ENCODE measurements around the gene PSMG4. TPM values are rescaled to one million over a fixed set of nuclear protein-coding genes. Genes with fewer than 3 reads are reported as not detected.

The PSMG4 gene
- total and polyA plus RNA-seq, 2 of the 8 experiments (the other 6 are each of a cell fraction or from before 2014, with no cell fraction given), result 40.6 to 113 TPM

DNA sequence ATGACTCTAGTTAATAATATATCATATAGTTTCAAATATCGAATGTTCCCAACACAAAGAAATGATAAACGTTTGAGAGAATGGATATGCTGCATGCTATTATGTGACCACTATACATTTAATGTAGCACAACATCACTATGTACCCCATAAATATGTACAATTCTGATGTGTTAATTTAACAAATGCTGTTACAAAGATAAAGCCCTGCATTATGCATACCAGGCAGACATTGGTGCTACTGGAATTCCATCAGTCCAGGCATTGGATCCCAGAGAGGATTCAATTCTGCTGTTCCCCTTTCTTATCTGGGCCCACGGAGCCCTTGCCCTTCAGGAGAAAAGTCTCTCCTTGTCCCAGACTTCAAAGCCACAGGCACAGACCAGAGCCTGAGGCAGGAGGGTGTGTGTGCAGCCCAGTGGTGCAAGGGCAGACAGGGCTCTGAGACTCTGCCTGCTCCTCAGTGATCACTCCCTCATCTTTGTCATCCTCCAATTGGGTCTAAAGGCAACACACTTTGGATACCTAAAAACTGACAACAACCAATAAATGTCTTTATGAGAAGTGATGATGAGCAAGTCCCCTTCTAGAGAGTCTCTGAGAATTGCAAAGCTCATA is 45.2 kb downstream of the PSMG4 start:
- H3K4me1 ChIP-seq (replicated peaks in 1 of 4; ENCODE audit: control insufficient read depth in 3 of 4, insufficient read depth in 4 of 4, low read length in 3 of 4), result no peaks in the 10 kb centered on the region
- 86% methylated on average over 3 of the region's 3 CpGs; no CpG with 5 or more reads in 1 of the 2 experiments for WGBS, 2 experiments (ENCODE audit: extremely low coverage in 1 of 2, insufficient coverage in 1 of 2, insufficient read length in 1 of 2, insufficient replicate concordance in 2 of 2, low coverage in 1 of 2, low lambda C conversion rate in 2 of 2, missing lambda C conversion rate in 1 of 2)
- H4K5ac ChIP-seq (ENCODE audit: insufficient read length, low read depth, low read length), result no peak overlapping the region
- H3K4me2 ChIP-seq (ENCODE audit: insufficient read depth in 1 of 2, low read depth in 2 of 2, low read length in 2 of 2), result no peak overlapping the region
- H2AFZ ChIP-seq (ENCODE audit: low read length), result no peak overlapping the region
- no peaks in the 10 kb centered on the region for H4K20me1 ChIP-seq (replicated peaks in 1 of 2; ENCODE audit: control insufficient read depth in 1 of 2, insufficient read depth in 2 of 2, low read length in 2 of 2)
- no peaks in the 10 kb centered on the region for H3K27me3 ChIP-seq (replicated peaks in 1 of 4; ENCODE audit: control insufficient read depth in 3 of 4, extremely low read depth in 1 of 4, insufficient read depth in 3 of 4, low read length in 3 of 4)
- no peaks in the 10 kb centered on the region for H3K23me2 ChIP-seq (ENCODE audit: low read depth, low read length)
- H3K79me2 ChIP-seq (ENCODE audit: control insufficient read depth in 1 of 2, insufficient read depth in 2 of 2, low read length in 2 of 2), result no peaks in the 10 kb centered on the region
- no peak overlapping the region for H4K91ac ChIP-seq (replicated peaks; ENCODE audit: insufficient read length, low read length)
- no peak overlapping the region for H3K14ac ChIP-seq (ENCODE audit: insufficient read length)
- no peak overlapping the region for H3K9ac ChIP-seq (replicated peaks in 1 of 4; ENCODE audit: extremely low read depth in 1 of 4, low read depth in 3 of 4, low read length in 3 of 4)
- no peak overlapping the region for H2BK12ac ChIP-seq (ENCODE audit: low read depth, low read length)
- no peak overlapping the region for H2BK5ac ChIP-seq (ENCODE audit: low read depth, low read length)
- H4K8ac ChIP-seq (ENCODE audit: extremely low read depth, insufficient read depth, low read length), result no peak overlapping the region
- no peak overlapping the region for H3K4ac ChIP-seq (replicated peaks; ENCODE audit: insufficient read length, low read depth, low read length)
- H2BK20ac ChIP-seq (ENCODE audit: low read length), result no peak overlapping the region
- no peaks in the 10 kb centered on the region for H3K36me3 ChIP-seq (ENCODE audit: control insufficient read depth in 2 of 4, insufficient read depth in 4 of 4, low read length in 3 of 4)
- ChIA-PET POLR2A (ENCODE audit: partially characterized antibody) (no interaction called here), CTCF (ENCODE audit: partially characterized antibody) (interaction anchor here (0.9 kb wide), 1 partner anchor 60 kb away, joined by 3 read pairs; no protein-coding TSS in a partner anchor)
- H3K79me1 ChIP-seq (ENCODE audit: low read depth, low read length), result peaks cover 3% of the 10 kb centered on the region; the same call in 1 of the 2 replicates
- H3K56ac ChIP-seq (replicated peaks; ENCODE audit: insufficient read length, low read depth, low read length), result no peak overlapping the region
- H2AK5ac ChIP-seq (ENCODE audit: low read depth, low read length), result no peak overlapping the region
- DNase-seq (ENCODE audit: low read depth in 1 of 2, low spot score in 2 of 2) (no peak), FAIRE-seq (no peak)
- H3K4me3 ChIP-seq (ENCODE audit: extremely low read depth in 1 of 4, insufficient read depth in 2 of 4, low read depth in 3 of 4, low read length in 4 of 4), result no peak overlapping the region
- H3K27ac ChIP-seq (ENCODE audit: low read depth, low read length), result no peak overlapping the region
- no peak overlapping the region for H3K23ac ChIP-seq (ENCODE audit: insufficient read length)
- no peak overlapping the region for H3K18ac ChIP-seq (ENCODE audit: extremely low read depth, low read length)
- no peak overlapping the region for H2BK15ac ChIP-seq (ENCODE audit: low read length)
- no peaks in the 10 kb centered on the region for H3K9me3 ChIP-seq (ENCODE audit: insufficient read depth in 2 of 2, low read depth in 1 of 2, low read length in 1 of 2)
- no peak overlapping the region for H2BK120ac ChIP-seq (replicated peaks; ENCODE audit: low read depth, low read length)
- TF ChIP-seq POLR2AphosphoS5 (IDR thresholded peaks at IDR 0.05; ENCODE audit: low read depth, low read length), result no peak
- no peak for TF ChIP-seq GABPA (IDR thresholded peaks at IDR 0.05; ENCODE audit: borderline replicate concordance, insufficient read depth, low read length)
- TF ChIP-seq SIN3A (conservative IDR thresholded peaks at IDR 0.05 in 1 of 2, IDR thresholded peaks at IDR 0.05 in 1 of 2; ENCODE audit: low read depth in 1 of 2, low read length in 2 of 2), result no peak
- no peak for TF ChIP-seq JUN (IDR thresholded peaks at IDR 0.05; ENCODE audit: low read depth, low read length)
- TF ChIP-seq SP4 (IDR thresholded peaks at IDR 0.05; ENCODE audit: low read length), result no peak
- TF ChIP-seq CHD1 (IDR thresholded peaks at IDR 0.05; ENCODE audit: low read depth, low read length), result no peak
- TF ChIP-seq KDM1A (IDR thresholded peaks at IDR 0.05; ENCODE audit: borderline replicate concordance, low read length), result no peak
- TF ChIP-seq SAP30 (IDR thresholded peaks at IDR 0.05; ENCODE audit: insufficient read depth, insufficient replicate concordance, low read length), result no peak
- no peak for TF ChIP-seq KDM5A (IDR thresholded peaks at IDR 0.05; ENCODE audit: low read length)
- TF ChIP-seq BACH1 (IDR thresholded peaks at IDR 0.05; ENCODE audit: low read length), result no peak
- no peak for TF ChIP-seq HDAC6 (IDR thresholded peaks at IDR 0.05; ENCODE audit: low read depth, low read length)
- no peak for TF ChIP-seq EP300 (IDR thresholded peaks at IDR 0.05; ENCODE audit: borderline replicate concordance in 1 of 2, low read depth in 2 of 2, low read length in 2 of 2)
- TF ChIP-seq RAD21 (IDR thresholded peaks at IDR 0.05 in 1 of 2, conservative IDR thresholded peaks at IDR 0.05 in 1 of 2; ENCODE audit: low read depth in 2 of 2, low read length in 2 of 2), result no peak

Measured in H1 (cell line).